CD4-positive, alpha-beta T cell treated with Interleukin-2 at 100 ng/mL for 4 hours (primary cell): ENCODE results near the gene TNFRSF4.

Experiments
- DNase-seq: peaks from one replicate; pipeline ENCODE4 v3.0.0-alpha.2; 2020; ENCODE audit warnings: low spot score

Gene TNFRSF4

DNA sequence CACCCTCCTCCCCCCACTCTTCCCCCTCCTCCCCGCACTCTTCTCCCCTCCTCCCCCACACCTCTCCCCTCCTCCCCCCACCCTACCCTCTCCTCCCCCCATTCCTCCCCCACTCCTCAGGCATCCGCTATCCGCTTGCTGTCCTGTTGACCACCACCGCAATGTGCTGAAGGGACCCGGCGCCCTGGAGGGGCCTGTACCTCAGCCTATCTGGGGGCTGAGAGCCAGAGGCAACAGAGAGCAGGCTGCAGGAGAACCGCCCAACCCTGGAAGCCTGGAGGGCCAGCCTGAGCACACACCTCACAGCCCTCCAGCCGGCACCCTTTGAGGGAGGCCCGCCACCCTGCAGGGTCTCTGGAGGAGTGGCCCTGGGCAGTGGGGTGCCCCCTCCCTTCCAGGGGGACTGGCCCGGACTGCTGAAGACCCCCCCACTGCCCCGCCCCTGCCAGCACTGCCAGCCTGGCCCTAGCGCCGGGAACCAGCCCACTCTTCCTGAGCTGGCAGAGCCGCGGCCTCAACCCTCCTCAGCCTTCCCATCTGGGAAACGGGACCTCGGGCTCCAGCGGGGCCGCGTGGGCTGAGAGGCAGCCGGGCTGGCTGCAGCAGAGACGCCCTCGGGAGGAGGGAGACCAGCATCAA is 31.3 kb upstream of the TNFRSF4 start:
- no peak for DNase-seq

DNA sequence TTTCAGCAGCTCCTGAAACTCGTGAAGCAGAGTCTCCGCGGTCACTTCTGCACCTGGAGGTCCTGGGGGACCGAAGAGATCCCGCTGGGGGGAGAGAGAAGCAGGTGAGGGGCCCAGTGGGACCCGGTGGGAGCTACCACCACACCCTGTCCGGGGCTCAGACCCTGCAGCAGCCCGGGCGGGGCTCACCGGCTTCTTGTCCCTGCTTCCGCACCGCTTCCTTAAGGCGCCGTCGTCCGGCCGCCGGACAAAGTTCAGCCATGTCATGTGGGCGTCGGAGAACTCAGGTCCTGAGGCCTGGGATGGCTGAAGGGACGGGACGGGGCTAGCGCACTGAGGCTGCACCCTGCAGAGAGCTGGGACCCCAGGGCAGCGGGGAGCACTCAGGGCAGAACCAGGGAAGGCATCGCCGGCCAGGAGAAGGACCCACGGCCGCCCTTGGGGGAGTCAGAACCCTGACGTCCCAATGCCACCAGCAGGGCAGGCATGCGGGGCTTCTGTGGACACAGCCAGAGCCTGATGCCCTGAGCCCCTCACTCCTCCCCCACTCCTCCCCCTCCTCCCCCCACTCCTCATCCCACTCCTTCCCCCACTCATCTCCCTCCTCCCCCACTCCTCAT is 30.3 kb upstream of the TNFRSF4 start:
- DNase-seq, result no peak

DNA sequence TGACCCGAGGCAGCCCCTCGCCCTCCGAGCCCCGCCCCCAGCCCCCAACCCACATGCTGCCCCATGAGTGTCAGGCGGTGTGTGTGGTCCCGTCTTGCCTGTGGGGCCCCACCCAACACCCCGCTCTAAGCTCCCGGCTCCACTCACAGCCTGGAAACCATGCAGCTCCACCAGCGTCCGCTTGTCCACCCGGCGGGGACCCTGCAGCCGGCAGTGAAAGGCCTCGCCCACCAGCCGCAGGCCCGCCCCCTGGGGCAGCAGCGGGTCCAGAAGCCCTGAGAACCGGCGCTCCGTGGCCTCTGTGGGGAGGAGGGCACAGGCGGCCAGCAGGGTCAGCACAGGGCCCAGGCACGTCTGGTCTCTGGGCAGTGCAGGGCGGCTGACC is 29.8 kb upstream of the TNFRSF4 start:
- DNase-seq, result no peak

DNA sequence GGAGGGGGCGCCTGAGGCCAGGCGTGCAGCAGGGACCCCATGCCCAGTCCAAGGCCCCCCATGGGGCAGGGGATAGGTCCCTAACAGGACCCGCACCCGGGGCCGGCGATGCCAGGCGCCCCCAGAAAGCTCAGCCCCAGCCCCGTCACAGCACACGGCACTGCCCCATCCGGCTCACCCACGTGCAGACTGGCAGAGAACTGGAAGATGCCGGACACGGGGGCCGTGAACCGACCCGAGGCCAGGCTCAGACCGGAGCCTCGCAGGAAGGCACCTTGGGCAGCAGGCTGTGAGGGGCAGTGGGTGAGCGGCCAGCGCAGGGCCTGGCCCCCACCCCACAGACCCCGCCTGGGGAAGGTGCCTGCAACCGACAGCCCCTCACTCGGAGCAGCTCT is 29.3 kb upstream of the TNFRSF4 start:
- DNase-seq, result no peak

DNA sequence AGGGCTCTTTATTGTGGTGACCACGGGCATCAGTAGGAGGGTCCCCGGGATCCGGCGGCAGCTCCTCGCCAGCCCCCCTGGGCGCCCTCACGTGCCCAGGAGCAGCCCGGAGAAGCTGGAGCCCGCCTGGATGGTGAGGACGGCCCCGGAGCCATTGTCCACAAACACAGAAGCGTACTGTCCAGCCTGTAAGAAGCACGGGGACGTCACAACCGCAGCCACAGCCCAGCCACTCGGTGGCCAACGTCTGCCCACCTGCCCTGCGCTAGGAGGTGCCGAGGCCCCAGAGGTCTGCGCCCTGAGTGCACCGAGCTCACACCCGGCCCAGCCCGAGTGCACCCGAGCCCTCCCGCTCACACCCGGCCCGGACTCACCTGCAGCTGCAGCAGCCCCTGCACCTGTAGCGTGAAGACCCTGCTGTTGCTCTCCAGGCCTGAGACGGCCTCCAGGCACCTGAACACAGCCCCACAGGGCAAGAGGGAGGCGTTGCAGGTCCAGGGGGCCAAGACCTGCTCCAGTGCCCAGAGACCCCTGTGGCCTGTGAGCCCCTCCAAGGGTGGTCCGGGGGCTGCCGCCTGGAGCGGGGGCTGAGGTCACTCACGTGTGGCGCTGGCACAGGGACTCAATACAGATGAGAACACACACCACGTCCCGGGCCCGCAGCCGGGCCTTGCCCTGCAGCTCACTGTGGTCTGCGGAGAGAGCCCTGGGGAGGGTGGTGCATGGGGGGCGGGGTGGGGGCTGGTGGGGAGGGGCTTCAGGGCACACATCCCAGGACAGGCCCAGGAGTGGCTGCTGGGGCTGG is 28.7 kb upstream of the TNFRSF4 start:
- DNase-seq, result no peak

DNA sequence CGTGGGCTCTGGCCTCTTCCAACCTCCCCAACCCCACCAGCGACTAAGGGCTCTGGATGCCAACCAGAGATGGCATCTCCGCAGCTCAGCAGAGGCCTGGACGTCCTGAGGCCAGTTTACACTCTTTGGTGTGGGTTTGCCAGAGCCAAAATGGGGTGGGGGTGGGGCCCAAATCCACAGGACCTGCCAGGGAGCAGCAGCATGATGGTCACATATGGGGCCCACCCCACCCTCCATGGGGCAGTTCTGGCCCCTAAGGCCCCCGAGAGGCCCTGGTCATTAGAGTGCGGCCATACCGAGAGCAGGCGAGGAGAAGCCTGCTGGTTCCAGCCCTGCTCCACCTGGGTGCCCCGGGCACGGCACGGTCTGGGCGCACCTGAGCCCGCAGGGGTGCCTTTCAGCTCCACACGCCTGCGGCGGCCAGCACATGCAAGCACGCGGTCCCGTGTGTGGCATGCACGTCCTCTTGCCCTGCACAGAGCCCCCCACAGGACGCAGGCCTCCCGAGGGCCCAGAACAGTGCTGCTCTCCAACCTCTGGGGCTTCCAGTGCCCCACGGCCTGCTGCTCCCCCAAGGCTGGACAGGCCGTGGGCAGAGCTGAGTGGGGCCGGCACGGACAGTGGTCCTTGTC is 27.8 kb upstream of the TNFRSF4 start:
- DNase-seq, result no peak

DNA sequence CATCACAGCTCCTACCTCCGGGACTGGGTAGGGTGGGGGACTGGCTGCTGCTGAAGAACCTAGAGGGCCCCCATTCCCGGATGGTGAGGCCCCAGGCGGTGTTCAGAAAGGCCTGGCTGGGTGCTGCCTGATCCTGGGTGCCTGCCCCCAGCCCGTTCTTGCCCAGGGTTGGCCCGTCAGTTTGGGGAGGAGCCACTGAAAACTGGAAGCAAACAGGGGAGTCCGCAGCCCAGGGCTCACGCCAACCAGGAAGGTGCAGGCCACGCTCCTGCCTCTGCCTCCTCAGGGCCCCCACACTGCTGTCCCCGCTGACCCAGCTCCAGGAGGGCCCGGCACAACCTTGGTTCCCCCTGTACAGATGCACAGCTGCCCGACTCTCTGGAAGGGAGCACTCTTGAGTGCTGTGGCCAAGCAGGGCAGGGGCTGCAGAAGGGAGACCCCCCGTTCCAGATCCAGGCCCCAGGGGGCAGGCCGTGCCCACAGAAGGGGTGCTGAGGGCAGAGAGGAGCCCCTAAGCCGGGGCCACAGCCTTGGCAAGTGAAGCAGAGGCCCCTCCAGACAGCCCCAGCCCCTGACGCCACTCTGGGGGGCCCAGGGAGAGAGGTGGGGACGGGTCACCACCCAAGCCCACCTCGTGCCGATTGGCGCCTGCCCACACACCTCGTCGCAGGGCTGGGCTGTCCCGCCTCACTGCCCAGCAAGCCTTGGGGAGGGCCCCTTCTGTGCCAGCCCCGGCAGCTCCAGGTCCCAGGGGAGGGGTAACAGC is 27.1 kb upstream of the TNFRSF4 start:
- no peak for DNase-seq

DNA sequence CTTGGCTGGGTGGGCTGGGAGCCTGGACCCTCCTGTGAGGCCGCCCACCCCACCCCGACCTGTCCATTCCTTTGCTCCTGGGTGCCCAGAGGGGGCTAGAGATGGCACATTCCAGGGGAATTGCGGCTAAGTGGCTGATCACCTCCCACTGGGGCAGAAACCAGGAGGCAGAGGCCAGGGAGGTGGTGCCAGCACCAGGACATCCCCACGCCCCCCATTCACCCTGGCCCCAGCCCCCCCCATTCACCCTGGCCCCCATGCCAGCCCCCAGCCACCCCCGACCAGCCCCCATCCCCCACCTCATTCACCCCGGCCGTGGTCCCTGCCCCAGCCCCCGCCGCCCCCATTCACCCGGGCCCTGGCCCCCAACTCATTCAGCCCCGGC is 26.4 kb upstream of the TNFRSF4 start:
- DNase-seq, result no peak

DNA sequence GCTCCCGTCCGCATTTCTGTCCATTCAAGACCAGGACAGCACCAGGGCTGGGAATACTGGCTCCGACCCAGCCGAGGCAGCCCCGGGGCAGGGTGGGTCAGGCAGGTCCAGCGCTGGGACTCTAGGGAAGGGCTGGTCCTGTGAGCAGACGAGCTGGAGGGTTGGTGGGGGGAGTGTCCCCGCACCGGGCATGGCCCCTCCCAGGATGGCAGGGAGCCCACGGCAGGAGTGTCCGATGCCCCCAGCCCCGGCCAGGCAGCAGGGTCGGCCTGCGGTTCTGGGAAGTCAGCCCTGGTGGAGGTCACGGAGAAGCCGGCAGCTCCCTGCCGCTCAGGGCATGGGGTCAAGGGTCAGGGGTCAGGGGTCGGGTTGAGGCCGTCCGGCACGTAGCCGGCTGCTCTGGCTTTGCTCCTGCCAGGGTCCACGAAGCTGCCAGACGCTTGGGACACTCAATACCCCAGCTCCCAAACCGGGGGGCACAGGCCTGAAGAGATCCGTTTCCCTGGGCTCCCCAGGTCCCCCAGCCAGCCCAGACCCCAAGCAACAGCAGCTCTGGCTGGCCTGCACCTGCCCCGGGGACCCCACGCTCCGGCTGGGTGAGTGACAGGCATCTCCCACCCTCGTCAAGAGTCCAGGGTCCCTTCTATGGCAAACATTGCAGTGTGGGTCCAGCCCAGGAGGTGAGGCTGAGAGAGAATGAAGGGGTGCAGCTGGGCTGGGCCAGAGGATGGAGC is 25.8 kb upstream of the TNFRSF4 start:
- no peak for DNase-seq

DNA sequence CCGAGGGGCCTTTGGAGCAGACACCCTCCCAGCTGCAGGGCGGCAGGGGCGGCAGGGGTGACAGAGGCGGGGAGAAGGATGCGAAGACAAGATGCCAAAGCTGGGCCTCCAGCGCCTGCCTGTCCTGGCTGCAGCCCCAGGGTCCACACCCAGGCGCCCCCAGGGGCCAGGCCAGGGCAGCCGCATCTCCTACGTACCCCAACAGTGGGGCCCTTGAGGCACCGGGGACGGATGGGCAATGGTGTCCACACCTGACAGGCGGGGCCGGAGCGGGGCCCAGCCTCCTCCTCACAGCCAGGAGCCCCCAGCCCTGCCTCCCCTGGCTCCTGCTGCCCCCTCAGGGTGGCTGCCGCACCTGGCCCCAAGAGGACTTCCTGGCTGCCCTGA is 25.3 kb upstream of the TNFRSF4 start:
- DNase-seq, result no peak

DNA sequence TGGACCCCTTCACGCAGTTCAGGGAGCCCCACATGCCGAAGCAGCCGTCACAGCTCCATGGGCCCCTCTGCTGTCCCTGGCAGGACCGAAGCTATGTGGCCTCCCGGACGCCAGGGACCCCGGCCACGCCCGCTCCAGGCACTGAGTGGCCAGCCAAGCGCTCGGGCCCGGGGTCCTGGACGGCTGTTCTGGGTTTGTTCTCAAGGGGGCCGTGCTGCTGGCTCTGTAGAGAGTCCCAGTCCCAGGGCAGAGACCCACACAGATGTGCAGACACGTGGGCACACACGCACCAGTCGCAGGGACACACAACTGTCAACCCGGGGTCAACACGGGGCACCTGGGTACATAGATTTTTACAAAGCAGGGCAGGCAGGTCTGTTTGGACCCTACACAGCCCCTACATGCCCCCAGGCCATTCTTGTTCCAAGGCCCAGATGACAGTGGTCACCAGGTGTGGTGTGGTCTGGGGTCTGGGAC is 24.8 kb upstream of the TNFRSF4 start:
- DNase-seq, result no peak

DNA sequence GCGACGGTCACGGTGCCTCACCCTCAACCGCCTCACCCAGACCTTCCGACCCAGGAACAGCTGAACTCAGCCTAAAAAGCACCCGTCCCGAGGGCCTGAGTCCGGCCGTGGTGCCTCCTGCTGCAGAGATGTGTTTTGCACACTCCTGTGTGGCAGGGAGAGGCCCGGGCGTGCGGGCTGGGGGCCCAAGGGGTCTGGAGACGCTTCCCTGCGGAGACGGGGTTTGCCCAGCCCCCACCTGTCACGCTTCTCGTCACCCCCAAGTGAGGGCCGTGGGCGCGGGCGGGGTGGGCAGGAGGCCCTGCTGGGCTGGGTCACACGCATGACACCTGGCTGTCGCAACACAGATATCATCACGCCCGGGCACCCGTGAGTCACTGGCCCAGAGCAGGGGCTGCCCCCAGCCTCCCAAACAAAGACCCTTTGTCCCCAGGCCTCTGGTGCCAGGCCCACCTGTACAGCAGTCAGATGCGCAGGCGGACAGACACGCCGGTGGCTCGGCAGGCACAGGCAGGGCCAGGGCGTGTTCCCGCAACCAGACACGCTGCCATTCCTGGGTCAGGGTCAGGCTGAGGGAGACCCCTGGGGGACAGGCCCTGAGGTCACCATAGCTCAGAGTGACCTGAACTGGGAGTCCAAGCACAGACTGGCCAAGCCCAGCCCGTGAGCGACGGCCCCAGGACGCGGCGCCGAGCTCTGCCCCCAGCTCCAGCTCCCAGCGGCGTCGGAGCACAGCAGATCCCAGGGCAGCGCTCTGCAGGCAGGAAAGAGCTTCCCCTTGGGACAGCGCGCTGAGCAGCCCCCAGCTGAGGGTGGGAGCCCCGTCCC is 24.1 kb upstream of the TNFRSF4 start:
- no peak for DNase-seq

DNA sequence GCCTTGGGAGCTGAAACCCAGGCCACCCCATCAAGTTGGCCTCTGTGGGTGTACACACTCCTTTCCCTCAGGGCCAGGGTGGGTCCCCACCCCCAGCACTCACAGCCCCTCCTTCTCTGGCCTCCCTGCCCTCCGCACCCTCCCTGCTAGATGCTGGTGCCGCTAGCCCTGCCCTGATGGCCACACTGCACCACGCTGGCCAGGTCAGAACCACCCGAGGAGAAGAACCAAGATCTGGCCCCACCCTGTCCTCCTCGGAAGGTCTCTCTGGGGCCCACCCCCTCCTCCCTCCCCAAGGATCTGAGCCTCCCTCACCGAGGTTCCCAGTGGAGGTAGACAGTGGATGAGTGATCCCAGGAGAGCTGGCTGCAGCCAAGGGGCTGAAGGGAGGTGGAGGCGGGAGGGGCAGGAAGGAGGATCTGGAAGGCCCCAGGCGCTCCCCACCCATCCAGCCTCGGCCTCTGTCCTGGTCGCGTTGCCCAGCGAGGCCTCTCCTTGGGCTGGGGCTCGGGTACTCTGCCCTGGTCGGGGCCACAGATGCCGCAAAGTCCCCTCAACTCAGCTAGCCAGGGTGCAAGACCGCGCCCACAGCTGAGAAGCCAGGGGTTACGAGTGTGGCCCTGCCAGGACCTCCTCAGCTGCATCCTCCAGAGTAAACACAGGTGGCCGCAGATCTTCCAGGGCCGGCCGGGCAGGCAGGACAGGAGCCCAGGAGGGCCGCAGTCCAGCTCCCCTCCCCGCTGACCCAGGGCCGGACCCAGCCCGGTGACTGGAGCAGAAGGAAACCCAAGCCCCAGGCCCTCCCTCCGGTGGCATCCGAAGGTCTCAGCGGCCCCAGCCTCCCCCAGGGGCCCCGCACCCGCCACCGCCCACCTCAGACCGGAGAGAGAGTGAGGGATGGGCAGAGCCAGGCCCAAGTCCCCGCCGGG is 23.3 kb upstream of the TNFRSF4 start:
- DNase-seq, result no peak

DNA sequence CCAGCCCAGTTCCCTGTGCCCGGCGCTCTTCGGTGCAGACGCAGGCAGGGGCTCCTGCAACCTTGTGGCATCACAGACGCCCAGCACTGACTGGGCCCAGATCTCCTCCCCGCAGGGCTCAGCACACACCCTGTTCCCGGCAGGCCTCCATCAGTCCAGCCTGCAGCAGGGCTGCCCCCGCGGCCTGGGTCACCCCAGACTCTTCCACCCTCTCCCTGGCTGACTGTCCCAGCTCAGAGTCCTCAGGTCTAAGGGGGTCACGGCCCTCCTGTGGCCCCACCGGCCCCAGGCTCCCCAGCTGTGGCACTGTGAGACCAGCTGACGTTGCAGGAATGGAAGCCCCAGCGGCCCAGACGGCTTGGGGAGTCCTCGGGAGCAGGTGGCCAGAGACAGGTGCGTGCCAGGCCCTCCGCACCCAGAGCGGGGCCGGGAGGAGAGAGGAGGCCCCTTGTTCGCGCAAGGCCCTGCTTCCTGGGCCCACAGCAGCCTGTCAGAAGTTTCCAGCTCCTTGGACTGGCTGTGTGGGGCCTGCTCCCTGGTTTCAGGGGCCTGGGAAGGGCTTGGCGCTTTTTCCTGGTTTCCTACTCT is 22.3 kb upstream of the TNFRSF4 start:
- DNase-seq, result no peak

DNA sequence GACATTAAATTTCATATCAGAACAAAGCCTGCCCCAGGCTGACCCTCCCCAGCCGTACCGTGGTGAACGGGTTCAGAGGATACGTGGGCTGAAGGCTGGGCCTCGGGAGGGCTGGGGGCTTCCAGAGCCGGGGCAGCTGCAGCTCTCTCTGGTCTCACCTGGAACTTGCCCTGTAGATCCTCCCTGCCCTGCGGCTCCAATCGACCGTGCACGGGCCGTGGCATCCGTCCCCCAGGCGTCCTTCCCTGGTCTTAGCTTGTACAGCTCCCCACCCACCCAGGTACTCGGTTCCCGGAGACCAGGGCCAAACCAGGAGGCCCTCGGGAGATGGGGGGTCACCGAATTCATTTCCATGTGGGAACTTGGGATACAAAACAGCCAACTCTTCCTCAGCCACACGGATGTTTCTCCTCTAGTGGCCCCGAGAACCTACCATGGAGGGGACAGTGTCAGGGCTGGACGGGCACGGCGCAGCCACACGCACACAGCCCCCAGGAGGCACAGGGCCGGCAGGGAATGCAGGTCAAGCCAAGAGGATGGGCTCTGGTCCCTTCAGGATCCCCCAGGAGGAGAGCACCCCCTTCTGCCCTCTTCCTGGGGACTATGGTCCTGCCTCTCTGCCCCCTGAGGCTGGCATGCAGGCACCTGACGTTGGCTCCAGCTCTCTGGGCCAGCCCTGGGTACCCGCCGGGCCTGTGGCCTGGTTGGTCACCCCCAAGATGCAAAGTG is 21.2 kb upstream of the TNFRSF4 start:
- no peak for DNase-seq

DNA sequence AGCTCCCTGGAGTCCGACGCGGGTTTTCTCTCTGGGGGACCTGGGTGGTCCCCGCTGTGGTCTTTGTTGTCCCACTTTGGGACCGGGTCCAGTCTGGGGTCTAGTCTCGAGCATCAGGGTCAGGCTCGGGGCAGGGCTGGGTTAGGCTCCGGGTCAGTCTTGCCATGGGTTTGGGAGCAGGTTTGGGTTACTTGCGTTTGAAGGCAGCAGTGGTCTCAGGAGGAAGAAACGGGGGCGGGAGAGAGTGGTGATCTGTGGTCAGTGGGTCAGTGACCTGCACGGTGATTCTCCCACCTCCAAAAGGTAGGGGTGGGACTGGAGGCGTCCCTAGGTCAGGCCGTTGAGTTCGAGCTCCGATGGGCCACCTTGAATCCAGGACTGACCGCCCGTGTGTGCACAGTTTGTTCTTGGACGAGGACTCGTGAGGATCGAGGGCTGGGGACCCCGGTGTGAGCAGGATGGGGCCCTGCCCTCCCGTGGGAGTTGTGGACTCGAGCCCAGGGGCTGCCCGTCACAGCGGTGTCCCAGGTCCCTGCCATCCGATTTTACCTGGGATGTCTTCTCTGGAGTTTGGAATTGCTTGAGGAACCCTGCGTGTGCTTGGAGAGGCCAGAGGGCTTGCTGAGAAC is 20.3 kb upstream of the TNFRSF4 start:
- no peak for DNase-seq

DNA sequence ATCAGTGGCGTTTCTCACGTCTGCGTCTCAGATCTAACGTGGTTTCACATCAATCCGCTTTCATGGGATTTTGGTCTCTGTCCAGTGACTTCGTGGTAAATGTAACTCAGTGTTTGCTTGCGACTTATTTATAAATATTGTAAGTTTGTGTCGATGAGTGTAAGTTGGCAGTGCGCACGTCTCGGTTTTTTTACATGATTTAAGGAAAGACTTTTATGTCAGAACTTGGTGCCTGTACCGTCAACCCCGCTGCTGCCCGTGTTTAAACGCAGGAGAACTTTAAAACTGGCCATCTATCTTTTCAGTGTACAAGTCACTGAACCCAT is 19.6 kb upstream of the TNFRSF4 start:
- no peak for DNase-seq
